SK-N-MC (cell line): Measurements from ENCODE around the gene GMPR.

ENCODE experiments used
- EZH2 ChIP-seq: fragments of 200-600 bp; sonication (generic); IDR thresholded peaks from one replicate; pipeline ENCODE4 v1.6.1; 2017; ENCODE audit warnings: antibody characterized with exemption
- FOXP2 ChIP-seq: optimal IDR thresholded peaks from 2 replicates; pipeline ENCODE3; 2011; ENCODE audit warnings: mild to moderate bottlenecking, moderate library complexity; ENCODE audit not compliant: insufficient read depth; ENCODE audit errors: extremely low read length, control extremely low read depth
- POLR2AphosphoS5 ChIP-seq: IDR thresholded peaks from 2 replicates; pipeline ENCODE4 v1.6.1; 2012; ENCODE audit warnings: mild to moderate bottlenecking, low read depth, low read length, borderline replicate concordance

- TF ChIP-seq EZH2 (no peak), POLR2AphosphoS5 (no peak), FOXP2 (no peak)
Observed at GRCh38 chr6:16256781-16257180, 18.4 kb downstream of the GMPR start.
